Activated naive CD8-positive, alpha-beta T cell treated with anti-CD3 and anti-CD28 coated beads, Interleukin-2, amount 10 ng/mL, durations not matched to agents 7 days and 5 days (primary cell): ENCODE measurements around the gene NEUROD2. TPM values are rescaled to one million over a fixed set of nuclear protein-coding genes. Genes with fewer than 3 reads are reported as not detected.
"Not testable (repeated sequence)": the region's sequence is repeated elsewhere in the genome, so short reads cannot be mapped to it uniquely, and the experiment has no call there.

Source experiments
- ATAC-seq: fragments of 150-1000 bp; cut with Tn5 transposase; one replicate; pipeline ENCODE4 v1.10.0; 2021; ENCODE audit warnings: low read depth, moderate library complexity
- POLR2A ChIA-PET: fragments of 350-600 bp; sonication (Branson Sonifier 250); formaldehyde crosslinking; loops from one replicate; lab custom pipeline; 2021; ENCODE audit warnings: antibody characterized with exemption; lab: Charles Lee
- DNase-seq: peaks from one replicate; pipeline ENCODE4 v3.0.0; 2021
- H3K27ac Mint-ChIP-seq: one replicate; pipeline ENCODE4 v1.8.0; 2022; ENCODE audit warnings: mild to moderate bottlenecking, mixed read lengths
- H3K27me3 Mint-ChIP-seq: one replicate; pipeline ENCODE4 v1.8.0; 2022; ENCODE audit warnings: mild to moderate bottlenecking, moderate library complexity, mixed read lengths
- H3K36me3 Mint-ChIP-seq: one replicate; pipeline ENCODE4 v1.8.0; 2021; ENCODE audit warnings: mild to moderate bottlenecking, mixed read lengths
- H3K4me1 Mint-ChIP-seq: one replicate; pipeline ENCODE4 v1.8.0; 2021; ENCODE audit warnings: mixed read lengths
- H3K4me3 Mint-ChIP-seq: one replicate; pipeline ENCODE4 v1.8.0; 2022; ENCODE audit warnings: mild to moderate bottlenecking, moderate library complexity, mixed read lengths
- H3K9me3 Mint-ChIP-seq: one replicate; pipeline ENCODE4 v1.8.0; 2021; ENCODE audit warnings: mixed read lengths
- total RNA-seq, 2 experiments: library from RNA; stranded (reverse); gene quantifications; one replicate each; pipeline ENCODE4 v1.2.3, GENCODE V29; 2021

NEUROD2 gene
- total RNA-seq, 2 experiments from 2014 or later = not detected

GRCh38 chr17:39600288-39600996, 7.3 kb downstream of the NEUROD2 start:
- Mint-ChIP-seq H3K4me1 (peaks cover 11% of the 10 kb centered on the region), H3K27me3 (peaks cover 93% of the 10 kb centered on the region), H3K4me3 (no peak overlapping the region), H3K9me3 (no peaks in the 10 kb centered on the region), H3K36me3 (no peaks in the 10 kb centered on the region), H3K27ac (no peak overlapping the region)
- POLR2A ChIA-PET = no interaction called here
- DNase-seq (peak; percentile 26), ATAC-seq (no peak)

- POLR2A ChIA-PET = no interaction called here
- no peak overlapping the region for H3K4me3 Mint-ChIP-seq
- peak; percentile 29 for DNase-seq
- peaks cover 7% of the 10 kb centered on the region for H3K4me1 Mint-ChIP-seq
- no peaks in the 10 kb centered on the region for H3K9me3 Mint-ChIP-seq
- H3K36me3 Mint-ChIP-seq = no peaks in the 10 kb centered on the region
- H3K27ac Mint-ChIP-seq = no peak overlapping the region
- no peak for ATAC-seq
- H3K27me3 Mint-ChIP-seq = peaks cover 94% of the 10 kb centered on the region
Observed at GRCh38 chr17:39599665-39600231, 8.0 kb downstream of the NEUROD2 start.

- POLR2A ChIA-PET = no interaction called here
- ATAC-seq = no peak
- Mint-ChIP-seq H3K4me1 (peaks cover 6% of the 10 kb centered on the region), H3K36me3 (no peaks in the 10 kb centered on the region), H3K4me3 (no peak overlapping the region), H3K27me3 (peaks cover 97% of the 10 kb centered on the region), H3K27ac (no peak overlapping the region), H3K9me3 (no peaks in the 10 kb centered on the region)
- DNase-seq = peak; percentile 41
Observed at GRCh38 chr17:39599004-39599664, 8.6 kb downstream of the NEUROD2 start.

GRCh38 chr17:39598630-39599003, 9.1 kb downstream of the NEUROD2 start:
- Mint-ChIP-seq H3K4me1 (peaks cover 4% of the 10 kb centered on the region), H3K27me3 (peaks cover 98% of the 10 kb centered on the region), H3K27ac (no peak overlapping the region), H3K4me3 (no peak overlapping the region), H3K36me3 (no peaks in the 10 kb centered on the region), H3K9me3 (no peaks in the 10 kb centered on the region)
- POLR2A ChIA-PET = no interaction called here
- peak; percentile 23 for DNase-seq
- ATAC-seq = no peak

GRCh38 chr17:39598047-39598481, 9.7 kb downstream of the NEUROD2 start:
- H3K4me3 Mint-ChIP-seq = no peak overlapping the region
- H3K36me3 Mint-ChIP-seq = no peaks in the 10 kb centered on the region
- POLR2A ChIA-PET = no interaction called here
- H3K27me3 Mint-ChIP-seq = peaks cover 95% of the 10 kb centered on the region
- no peaks in the 10 kb centered on the region for H3K9me3 Mint-ChIP-seq
- H3K4me1 Mint-ChIP-seq = peaks cover 3% of the 10 kb centered on the region
- H3K27ac Mint-ChIP-seq = no peak overlapping the region
- DNase-seq = peak; percentile 32
- ATAC-seq = no peak

- Mint-ChIP-seq H3K27me3 (peaks cover 91% of the 10 kb centered on the region), H3K4me3 (no peak overlapping the region), H3K36me3 (no peaks in the 10 kb centered on the region), H3K9me3 (no peaks in the 10 kb centered on the region), H3K4me1 (peaks cover 3% of the 10 kb centered on the region), H3K27ac (no peak overlapping the region)
- DNase-seq (no peak), ATAC-seq (no peak)
- POLR2A ChIA-PET = no interaction called here
Observed at GRCh38 chr17:39597372-39598046, 10.2 kb downstream of the NEUROD2 start.

GRCh38 chr17:39596543-39597267, 11.0 kb downstream of the NEUROD2 start:
- H3K9me3 Mint-ChIP-seq = no peaks in the 10 kb centered on the region
- POLR2A ChIA-PET = interaction anchor here (0.5 kb wide), 1 partner anchor 250 kb away, joined by 5 read pairs; no protein-coding TSS in a partner anchor
- peaks cover 2% of the 10 kb centered on the region for H3K36me3 Mint-ChIP-seq
- no peak overlapping the region for H3K4me3 Mint-ChIP-seq
- DNase-seq = no peak
- peaks cover 88% of the 10 kb centered on the region for H3K27me3 Mint-ChIP-seq
- peaks cover 6% of the 10 kb centered on the region for H3K4me1 Mint-ChIP-seq
- no peak for ATAC-seq
- H3K27ac Mint-ChIP-seq = no peak overlapping the region

- Mint-ChIP-seq H3K4me1 (peaks cover 6% of the 10 kb centered on the region), H3K27me3 (peaks cover 81% of the 10 kb centered on the region), H3K27ac (no peak overlapping the region), H3K4me3 (no peak overlapping the region), H3K9me3 (no peaks in the 10 kb centered on the region), H3K36me3 (peaks cover 2% of the 10 kb centered on the region)
- POLR2A ChIA-PET = interaction anchor here (0.5 kb wide), 1 partner anchor 251 kb away, joined by 5 read pairs; no protein-coding TSS in a partner anchor
- no peak for DNase-seq
- ATAC-seq = no peak
Observed at GRCh38 chr17:39595928-39596510, 11.7 kb downstream of the NEUROD2 start.

GRCh38 chr17:39595294-39595693, 12.4 kb downstream of the NEUROD2 start:
- no peaks in the 10 kb centered on the region for H3K9me3 Mint-ChIP-seq
- ATAC-seq (no peak), DNase-seq (no peak)
- H3K27ac Mint-ChIP-seq = no peak overlapping the region
- peaks cover 6% of the 10 kb centered on the region for H3K4me1 Mint-ChIP-seq
- POLR2A ChIA-PET = no interaction called here
- peaks cover 74% of the 10 kb centered on the region for H3K27me3 Mint-ChIP-seq
- no peak overlapping the region for H3K4me3 Mint-ChIP-seq
- peaks cover 2% of the 10 kb centered on the region for H3K36me3 Mint-ChIP-seq

GRCh38 chr17:39593371-39593770, 14.3 kb downstream of the NEUROD2 start:
- H3K4me3 Mint-ChIP-seq = no peak overlapping the region
- peaks cover 2% of the 10 kb centered on the region for H3K36me3 Mint-ChIP-seq
- no peaks in the 10 kb centered on the region for H3K9me3 Mint-ChIP-seq
- peaks cover 6% of the 10 kb centered on the region for H3K4me1 Mint-ChIP-seq
- DNase-seq = no peak
- H3K27ac Mint-ChIP-seq = no peak overlapping the region
- ATAC-seq = no peak
- peaks cover 57% of the 10 kb centered on the region for H3K27me3 Mint-ChIP-seq
- POLR2A ChIA-PET = no interaction called here

- Mint-ChIP-seq H3K9me3 (no peaks in the 10 kb centered on the region), H3K36me3 (peaks cover 2% of the 10 kb centered on the region), H3K4me3 (no peak overlapping the region), H3K27ac (no peak overlapping the region), H3K4me1 (peaks cover 6% of the 10 kb centered on the region), H3K27me3 (peaks cover 47% of the 10 kb centered on the region)
- POLR2A ChIA-PET = no interaction called here
- ATAC-seq (no peak), DNase-seq (no peak)
Observed at GRCh38 chr17:39591958-39592954, 15.5 kb downstream of the NEUROD2 start.

- H3K4me3 Mint-ChIP-seq, DNase-seq, H3K4me1 Mint-ChIP-seq, H3K27ac Mint-ChIP-seq, POLR2A ChIA-PET, ATAC-seq, H3K36me3 Mint-ChIP-seq, H3K9me3 Mint-ChIP-seq: not testable (repeated sequence)
- H3K27me3 Mint-ChIP-seq = peaks cover 27% of the 10 kb centered on the region
Observed at GRCh38 chr17:39590180-39590579, 17.5 kb downstream of the NEUROD2 start.
